ENCODE data around the gene ARID3A. TPM values are rescaled to one million over a fixed set of nuclear protein-coding genes. Genes with fewer than 3 reads are reported as not detected.

ARID3A gene
- total RNA-seq, 2 experiments from 2014 or later = 25.1 to 36.0 TPM

- H3K36me3 Mint-ChIP-seq (ENCODE audit: low read depth) = peaks cover 4% of the 10 kb centered on the region
- ChIA-PET POLR2A (interaction anchor here (1.2 kb wide), 1 partner anchor 12 kb away, joined by 4 read pairs; no protein-coding TSS in a partner anchor), CTCF (no interaction called here)
- no peaks in the 10 kb centered on the region for H3K4me1 Mint-ChIP-seq
- no peak overlapping the region for H3K27ac Mint-ChIP-seq
- no peaks in the 10 kb centered on the region for H3K9me3 Mint-ChIP-seq (ENCODE audit: low read depth)
- intact Hi-C loops (cut with DNase I, micrococcal nuclease) = no loop called here
- H3K27me3 Mint-ChIP-seq = peaks cover 3% of the 10 kb centered on the region
- no peak overlapping the region for H3K4me3 Mint-ChIP-seq
- DNase-seq (no peak), ATAC-seq (no peak)
Measured at GRCh38 chr19:1007399-1008251, 81.8 kb downstream of the ARID3A start.

- H3K36me3 Mint-ChIP-seq (ENCODE audit: low read depth) = peaks cover 4% of the 10 kb centered on the region
- ATAC-seq (no peak), DNase-seq (no peak)
- no peaks in the 10 kb centered on the region for H3K27me3 Mint-ChIP-seq
- ChIA-PET POLR2A (no interaction called here), CTCF (no interaction called here)
- no peaks in the 10 kb centered on the region for H3K9me3 Mint-ChIP-seq (ENCODE audit: low read depth)
- H3K4me3 Mint-ChIP-seq = no peak overlapping the region
- no peak overlapping the region for H3K27ac Mint-ChIP-seq
- H3K4me1 Mint-ChIP-seq = no peaks in the 10 kb centered on the region
- intact Hi-C loops (cut with DNase I, micrococcal nuclease) = no loop called here
Measured at GRCh38 chr19:1008268-1009040, 82.6 kb downstream of the ARID3A start.

- no peaks in the 10 kb centered on the region for H3K9me3 Mint-ChIP-seq (ENCODE audit: low read depth)
Measured at GRCh38 chr19:1009041-1009980, 83.5 kb downstream of the ARID3A start.

GRCh38 chr19:1009981-1010538, 84.2 kb downstream of the ARID3A start:
- Mint-ChIP-seq H3K4me1 (no peaks in the 10 kb centered on the region), H3K27me3 (no peaks in the 10 kb centered on the region), H3K9me3 (ENCODE audit: low read depth) (no peaks in the 10 kb centered on the region), H3K36me3 (ENCODE audit: low read depth) (peaks cover 6% of the 10 kb centered on the region), H3K4me3 (no peak overlapping the region), H3K27ac (no peak overlapping the region)
- ChIA-PET CTCF (no interaction called here), POLR2A (no interaction called here)
- DNase-seq (no peak), ATAC-seq (no peak)
- intact Hi-C loops (cut with DNase I, micrococcal nuclease) = no loop called here

More at GRCh38 chr19:1009041-1009980, 83.5 kb downstream of the ARID3A start:
- H3K4me3 Mint-ChIP-seq = no peak overlapping the region
- POLR2A ChIA-PET = no interaction called here
- CTCF ChIA-PET = no interaction called here
- H3K4me1 Mint-ChIP-seq = no peaks in the 10 kb centered on the region
- H3K27me3 Mint-ChIP-seq = no peaks in the 10 kb centered on the region
- DNase-seq = no peak
- peaks cover 6% of the 10 kb centered on the region for H3K36me3 Mint-ChIP-seq (ENCODE audit: low read depth)
- no peak for ATAC-seq
- intact Hi-C loops (cut with DNase I, micrococcal nuclease) = no loop called here
- H3K27ac Mint-ChIP-seq = no peak overlapping the region

GRCh38 chr19:1010586-1011510, 85.0 kb downstream of the ARID3A start:
- ATAC-seq (no peak), DNase-seq (no peak)
- ChIA-PET POLR2A (no interaction called here), CTCF (no interaction called here)
- peaks cover 6% of the 10 kb centered on the region for H3K36me3 Mint-ChIP-seq (ENCODE audit: low read depth)
- H3K4me1 Mint-ChIP-seq = peaks cover 1% of the 10 kb centered on the region
- no peaks in the 10 kb centered on the region for H3K9me3 Mint-ChIP-seq (ENCODE audit: low read depth)
- H3K27me3 Mint-ChIP-seq = no peaks in the 10 kb centered on the region
- H3K27ac Mint-ChIP-seq = no peak overlapping the region
- intact Hi-C loops (cut with DNase I, micrococcal nuclease) = no loop called here
- H3K4me3 Mint-ChIP-seq = no peak overlapping the region

- intact Hi-C loops (cut with DNase I, micrococcal nuclease) = no loop called here
- no peak for DNase-seq
- no peaks in the 10 kb centered on the region for H3K9me3 Mint-ChIP-seq (ENCODE audit: low read depth)
- H3K27ac Mint-ChIP-seq = no peak overlapping the region
- H3K27me3 Mint-ChIP-seq = no peaks in the 10 kb centered on the region
- CTCF ChIA-PET = no interaction called here
- H3K4me1 Mint-ChIP-seq = peaks cover 5% of the 10 kb centered on the region
- POLR2A ChIA-PET = no interaction called here
- no peak overlapping the region for H3K4me3 Mint-ChIP-seq
- peaks cover 6% of the 10 kb centered on the region for H3K36me3 Mint-ChIP-seq (ENCODE audit: low read depth)
- no peak for ATAC-seq
Measured at GRCh38 chr19:1011831-1012333, 86.0 kb downstream of the ARID3A start.

- Mint-ChIP-seq H3K36me3 (ENCODE audit: low read depth) (peaks cover 6% of the 10 kb centered on the region), H3K27me3 (no peaks in the 10 kb centered on the region), H3K4me1 (peaks cover 9% of the 10 kb centered on the region), H3K9me3 (ENCODE audit: low read depth) (no peaks in the 10 kb centered on the region), H3K4me3 (no peak overlapping the region), H3K27ac (no peak overlapping the region)
- no peak for ATAC-seq
- POLR2A ChIA-PET = no interaction called here
- intact Hi-C loops (cut with DNase I, micrococcal nuclease) = no loop called here
- CTCF ChIA-PET = no interaction called here
- no peak for DNase-seq
Measured at GRCh38 chr19:1012334-1012733, 86.5 kb downstream of the ARID3A start.

- POLR2A ChIA-PET = interaction anchor here (0.6 kb wide), 1 partner anchor 248 kb away, joined by 5 read pairs; no protein-coding TSS in a partner anchor
- H3K27ac Mint-ChIP-seq = no peak overlapping the region
Measured at GRCh38 chr19:1013218-1013617, 87.4 kb downstream of the ARID3A start.

GRCh38 chr19:1014161-1015060, 88.6 kb downstream of the ARID3A start:
- DNase-seq (no peak), ATAC-seq (no peak)
- ChIA-PET CTCF (interaction anchor here (0.5 kb wide), 1 partner anchor 8 kb away, joined by 3 read pairs; no protein-coding TSS in a partner anchor), POLR2A (no interaction called here)
- H3K27ac Mint-ChIP-seq = no peak overlapping the region
- no peaks in the 10 kb centered on the region for H3K9me3 Mint-ChIP-seq (ENCODE audit: low read depth)
- no peaks in the 10 kb centered on the region for H3K27me3 Mint-ChIP-seq
- intact Hi-C loops (cut with DNase I, micrococcal nuclease) = no loop called here
- peaks cover 7% of the 10 kb centered on the region for H3K36me3 Mint-ChIP-seq (ENCODE audit: low read depth)
- H3K4me1 Mint-ChIP-seq = peaks cover 27% of the 10 kb centered on the region
- H3K4me3 Mint-ChIP-seq = no peak overlapping the region

More at GRCh38 chr19:1013218-1013617, 87.4 kb downstream of the ARID3A start:
- H3K4me1 Mint-ChIP-seq = peaks cover 18% of the 10 kb centered on the region
- no peak overlapping the region for H3K4me3 Mint-ChIP-seq
- no peaks in the 10 kb centered on the region for H3K27me3 Mint-ChIP-seq
- H3K36me3 Mint-ChIP-seq (ENCODE audit: low read depth) = peaks cover 6% of the 10 kb centered on the region
- no peaks in the 10 kb centered on the region for H3K9me3 Mint-ChIP-seq (ENCODE audit: low read depth)
- intact Hi-C loops (cut with DNase I, micrococcal nuclease) = no loop called here
- ATAC-seq (no peak), DNase-seq (no peak)
- CTCF ChIA-PET = interaction anchor here (0.6 kb wide), 1 partner anchor 309 kb away, joined by 3 read pairs; no protein-coding TSS in a partner anchor

Data from activated CD4-positive, alpha-beta T cell treated with anti-CD3 and anti-CD28 coated beads for 36 hours (primary cell).